ENCODE measurements around the gene MED27.
A peak's percentile ranks its signal among the peaks of the same experiment; 100 is the strongest.

MED27 gene

GRCh38 chr9:132023419-132024180, 56.1 kb downstream of the MED27 start:
- POLR2A ChIA-PET = no interaction called here
- Histone ChIP-seq H3K4me1 (ENCODE audit: control insufficient read depth, insufficient read depth, low read length) (peaks cover 4% of the 10 kb centered on the region), H3K36me3 (ENCODE audit: control insufficient read depth in 2 of 2, insufficient read depth in 1 of 2, low read length in 2 of 2) (no peaks in the 10 kb centered on the region), H3K27ac (ENCODE audit: extremely low read depth, low read depth, low read length) (no peak overlapping the region), H3K4me3 (ENCODE audit: low read depth, low read length) (no peak overlapping the region), H3K9me3 (ENCODE audit: control insufficient read depth, insufficient read depth, low read depth, low read length) (no peaks in the 10 kb centered on the region)
- CTCF ChIA-PET = interaction anchor here (0.9 to 1.3 kb wide), 3 partner anchors 23 to 253 kb away, joined by 3 read pairs; no protein-coding TSS in a partner anchor
- TF ChIP-seq PRDM6 (tag by site-specific recombination; IDR thresholded peaks at IDR 0.05) (no peak), ZNF837 (tag by site-specific recombination; IDR thresholded peaks at IDR 0.05) (no peak), ZSCAN23 (tag by site-specific recombination; IDR thresholded peaks at IDR 0.05) (no peak), HOXA7 (CRISPR knock-in tag; IDR thresholded peaks at IDR 0.05; ENCODE audit: borderline replicate concordance) (no peak), YY1 (tag by site-specific recombination; IDR thresholded peaks at IDR 0.05) (no peak), ZNF518A (tag by site-specific recombination; conservative IDR thresholded peaks at IDR 0.05; ENCODE audit: low read depth) (no peak), ZBTB17 (tag by site-specific recombination; IDR thresholded peaks at IDR 0.05) (peak; percentile 21; the same call in 1 of the 2 replicates), ZSCAN18 (tag by site-specific recombination; IDR thresholded peaks at IDR 0.05) (no peak), MZF1 (tag by site-specific recombination; IDR thresholded peaks at IDR 0.05; ENCODE audit: borderline replicate concordance) (peak; percentile 54; the same call in 1 of the 2 replicates)
- TF ChIP-seq, protein P1, sequence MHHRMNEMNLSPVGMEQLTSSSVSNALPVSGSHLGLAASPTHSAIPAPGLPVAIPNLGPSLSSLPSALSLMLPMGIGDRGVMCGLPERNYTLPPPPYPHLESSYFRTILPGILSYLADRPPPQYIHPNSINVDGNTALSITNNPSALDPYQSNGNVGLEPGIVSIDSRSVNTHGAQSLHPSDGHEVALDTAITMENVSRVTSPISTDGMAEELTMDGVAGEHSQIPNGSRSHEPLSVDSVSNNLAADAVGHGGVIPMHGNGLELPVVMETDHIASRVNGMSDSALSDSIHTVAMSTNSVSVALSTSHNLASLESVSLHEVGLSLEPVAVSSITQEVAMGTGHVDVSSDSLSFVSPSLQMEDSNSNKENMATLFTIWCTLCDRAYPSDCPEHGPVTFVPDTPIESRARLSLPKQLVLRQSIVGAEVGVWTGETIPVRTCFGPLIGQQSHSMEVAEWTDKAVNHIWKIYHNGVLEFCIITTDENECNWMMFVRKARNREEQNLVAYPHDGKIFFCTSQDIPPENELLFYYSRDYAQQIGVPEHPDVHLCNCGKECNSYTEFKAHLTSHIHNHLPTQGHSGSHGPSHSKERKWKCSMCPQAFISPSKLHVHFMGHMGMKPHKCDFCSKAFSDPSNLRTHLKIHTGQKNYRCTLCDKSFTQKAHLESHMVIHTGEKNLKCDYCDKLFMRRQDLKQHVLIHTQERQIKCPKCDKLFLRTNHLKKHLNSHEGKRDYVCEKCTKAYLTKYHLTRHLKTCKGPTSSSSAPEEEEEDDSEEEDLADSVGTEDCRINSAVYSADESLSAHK (tag by site-specific recombination; IDR thresholded peaks at IDR 0.05) = 0 out of 2 replicates have a peak, but pooled peaks have one; percentile 15

- H3K36me3 ChIP-seq (ENCODE audit: control insufficient read depth in 2 of 2, insufficient read depth in 1 of 2, low read length in 2 of 2) = no peaks in the 10 kb centered on the region
- TF ChIP-seq ZBTB7A (tag by site-specific recombination; IDR thresholded peaks at IDR 0.05; ENCODE audit: low read depth) (no peak), ZNF302 (tag by site-specific recombination; IDR thresholded peaks at IDR 0.05; ENCODE audit: low read depth) (no peak), FEZF1 (tag by site-specific recombination; IDR thresholded peaks at IDR 0.05) (no peak), PRDM1 (tag by site-specific recombination; IDR thresholded peaks at IDR 0.05) (peak; percentile 58; the same call in 1 of the 2 replicates)
- ChIA-PET CTCF (interaction anchor here (0.6 to 1.6 kb wide), 4 partner anchors 8 to 258 kb away, joined by 3 to 5 read pairs (median 4); no protein-coding TSS in a partner anchor), POLR2A (no interaction called here)
- peaks cover 4% of the 10 kb centered on the region; the same call in 1 of the 2 replicates for H3K4me1 ChIP-seq (ENCODE audit: control insufficient read depth, insufficient read depth, low read length)
- no peaks in the 10 kb centered on the region for H3K9me3 ChIP-seq (ENCODE audit: control insufficient read depth, insufficient read depth, low read depth, low read length)
- no peak overlapping the region for H3K4me3 ChIP-seq (ENCODE audit: low read depth, low read length)
- no peak overlapping the region for H3K27ac ChIP-seq (ENCODE audit: extremely low read depth, low read depth, low read length)
Measured at GRCh38 chr9:132020820-132021510, 58.7 kb downstream of the MED27 start.

All from HEK293 (cell line).